ENCODE measurements around the gene BCL2L2.

DNA sequence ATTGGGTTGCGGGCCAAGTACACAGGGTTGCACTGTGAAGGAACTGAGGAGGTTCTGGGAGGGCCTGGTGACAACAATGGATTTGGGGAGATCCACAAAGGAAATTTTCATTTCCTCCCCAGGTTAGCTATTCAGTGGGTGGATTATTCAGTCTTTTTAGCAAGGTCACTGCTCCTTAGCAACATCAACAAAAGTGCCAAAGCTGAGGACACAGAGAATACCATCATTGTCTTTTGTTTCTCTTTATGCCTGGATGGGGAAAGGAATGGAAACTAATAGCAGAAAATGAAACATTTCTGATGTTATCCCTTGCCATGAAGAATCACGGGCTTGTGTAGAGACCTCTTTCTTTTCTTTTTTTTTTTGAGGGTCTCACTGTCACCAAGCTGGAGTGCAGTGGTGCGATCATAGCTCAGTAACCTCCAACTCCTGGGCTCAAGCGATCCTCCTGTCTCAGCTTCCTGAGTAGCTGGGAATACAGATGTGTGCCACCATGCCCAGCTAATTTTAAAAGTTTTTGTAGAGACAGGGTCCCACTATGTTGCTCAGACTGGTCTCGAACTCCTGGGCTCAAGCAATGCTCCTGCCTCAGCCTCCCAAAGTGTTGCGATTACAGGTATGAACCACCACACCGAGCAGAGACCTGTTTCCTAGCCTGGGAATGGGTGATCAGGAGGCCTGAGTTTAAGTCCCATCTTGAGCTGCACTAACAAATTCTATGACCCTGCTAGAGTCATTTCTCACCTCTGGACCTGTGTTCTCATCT lies 10.4 kb upstream of the BCL2L2 start:
- TF ChIP-seq, protein P1, sequence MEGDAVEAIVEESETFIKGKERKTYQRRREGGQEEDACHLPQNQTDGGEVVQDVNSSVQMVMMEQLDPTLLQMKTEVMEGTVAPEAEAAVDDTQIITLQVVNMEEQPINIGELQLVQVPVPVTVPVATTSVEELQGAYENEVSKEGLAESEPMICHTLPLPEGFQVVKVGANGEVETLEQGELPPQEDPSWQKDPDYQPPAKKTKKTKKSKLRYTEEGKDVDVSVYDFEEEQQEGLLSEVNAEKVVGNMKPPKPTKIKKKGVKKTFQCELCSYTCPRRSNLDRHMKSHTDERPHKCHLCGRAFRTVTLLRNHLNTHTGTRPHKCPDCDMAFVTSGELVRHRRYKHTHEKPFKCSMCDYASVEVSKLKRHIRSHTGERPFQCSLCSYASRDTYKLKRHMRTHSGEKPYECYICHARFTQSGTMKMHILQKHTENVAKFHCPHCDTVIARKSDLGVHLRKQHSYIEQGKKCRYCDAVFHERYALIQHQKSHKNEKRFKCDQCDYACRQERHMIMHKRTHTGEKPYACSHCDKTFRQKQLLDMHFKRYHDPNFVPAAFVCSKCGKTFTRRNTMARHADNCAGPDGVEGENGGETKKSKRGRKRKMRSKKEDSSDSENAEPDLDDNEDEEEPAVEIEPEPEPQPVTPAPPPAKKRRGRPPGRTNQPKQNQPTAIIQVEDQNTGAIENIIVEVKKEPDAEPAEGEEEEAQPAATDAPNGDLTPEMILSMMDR (IDR thresholded peaks at IDR 0.05), result no peak
- no peak for TF ChIP-seq POLR2A (IDR thresholded peaks at IDR 0.05)

All from uterus (tissue), 2 donors.